Stimulated activated CD4-positive, alpha-beta T cell treated with anti-CD3 and anti-CD28 coated beads, Interleukin-4, amount 100 ng/mL, for 48 hours (primary cell): Measurements from ENCODE around the gene SNX13.
"Not testable (repeated sequence)": the region's sequence is repeated elsewhere in the genome, so short reads cannot be mapped to it uniquely, and the experiment has no call there.

Source experiments
- DNase-seq, 2 donors: peaks; one replicate each; pipeline ENCODE4 v3.0.0-alpha.2; 2020; ENCODE audit warnings: low read depth in 2 of 2

SNX13 gene

DNA sequence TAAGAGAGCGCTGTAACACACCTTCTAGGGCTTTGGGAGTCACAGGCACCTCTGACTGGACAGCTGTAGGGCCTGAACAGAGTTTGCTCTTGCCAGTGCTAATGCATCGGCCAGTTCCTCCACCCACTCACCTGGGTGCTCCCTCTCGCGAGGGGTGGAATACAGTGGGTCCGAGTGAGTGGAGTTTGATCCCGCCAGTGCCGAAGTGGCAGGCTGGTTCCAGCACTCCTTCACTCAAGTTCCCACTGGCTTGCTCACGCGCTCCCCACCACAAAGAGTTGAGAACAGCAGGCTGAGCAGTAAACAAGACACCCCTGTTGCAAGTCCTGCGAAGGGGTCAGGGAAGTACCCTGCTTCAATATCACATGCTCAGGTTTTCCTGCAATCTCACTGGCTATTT lies 91.8 kb downstream of the SNX13 start:
- no peak for DNase-seq

DNA sequence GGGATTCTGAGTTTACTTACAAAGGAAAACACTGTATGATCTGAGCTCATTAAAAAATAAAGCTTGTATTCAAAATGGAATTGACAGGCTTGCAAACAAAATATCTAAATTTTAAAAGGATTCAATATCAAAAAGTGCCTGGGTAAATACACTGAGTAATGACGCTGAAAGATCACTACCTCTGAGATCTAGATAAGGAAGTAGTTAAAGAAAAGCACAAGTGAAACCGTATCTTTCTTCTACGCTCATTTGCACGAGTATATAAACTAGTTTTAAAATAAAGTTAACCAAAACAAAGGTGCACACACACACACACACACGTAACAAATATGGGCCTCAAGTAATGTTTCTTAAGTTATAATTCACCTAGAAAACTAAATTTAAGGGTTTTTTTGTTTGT lies 93.4 kb downstream of the SNX13 start:
- DNase-seq, result no peak

DNA sequence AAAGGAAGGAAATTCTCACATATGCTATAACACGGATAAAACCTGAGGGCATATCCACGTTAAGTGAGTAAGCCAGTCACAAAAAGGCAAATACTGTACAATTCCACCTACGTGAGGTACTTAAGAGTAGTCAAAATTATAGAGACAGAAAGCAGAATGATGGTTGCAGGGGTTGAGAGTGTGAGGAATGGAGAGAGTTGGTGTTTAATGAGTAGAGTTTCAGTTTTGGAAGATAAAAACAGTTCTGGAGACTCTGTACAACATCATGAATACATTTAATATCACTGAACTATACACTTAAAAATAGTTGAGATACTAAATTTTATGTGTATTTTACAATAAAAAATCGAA lies 95.1 kb downstream of the SNX13 start:
- DNase-seq, result no peak

DNA sequence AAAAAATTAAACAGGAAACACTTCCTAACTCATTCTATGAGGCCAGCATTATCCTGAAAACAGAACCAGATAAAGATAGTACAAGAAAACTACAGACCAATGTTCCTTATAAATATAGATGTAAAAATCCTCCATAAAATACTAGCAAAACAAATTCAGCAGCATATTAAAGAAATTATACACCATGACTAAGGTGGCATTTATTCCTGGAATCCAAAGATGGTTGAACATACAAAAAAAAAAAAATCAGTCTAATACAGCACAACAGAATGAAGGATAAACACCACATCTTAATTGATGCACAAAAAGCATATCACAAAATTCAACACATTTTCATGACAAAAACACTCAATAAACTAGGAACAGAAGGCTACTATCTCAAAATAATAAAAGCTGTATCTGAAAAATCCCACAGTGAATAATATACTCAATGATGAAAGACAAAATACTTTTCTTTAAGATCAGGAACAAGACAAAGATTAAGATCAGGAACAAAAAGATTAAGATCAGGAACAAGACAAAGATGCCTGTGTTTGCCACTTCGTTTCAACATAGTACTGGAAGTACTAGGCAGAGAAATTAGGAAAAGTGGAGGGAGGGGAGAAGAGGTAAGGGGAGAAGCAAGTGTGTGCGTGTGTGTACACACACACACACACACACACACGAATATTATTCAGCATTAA lies 95.6 kb downstream of the SNX13 start:
- DNase-seq, result no peak

DNA sequence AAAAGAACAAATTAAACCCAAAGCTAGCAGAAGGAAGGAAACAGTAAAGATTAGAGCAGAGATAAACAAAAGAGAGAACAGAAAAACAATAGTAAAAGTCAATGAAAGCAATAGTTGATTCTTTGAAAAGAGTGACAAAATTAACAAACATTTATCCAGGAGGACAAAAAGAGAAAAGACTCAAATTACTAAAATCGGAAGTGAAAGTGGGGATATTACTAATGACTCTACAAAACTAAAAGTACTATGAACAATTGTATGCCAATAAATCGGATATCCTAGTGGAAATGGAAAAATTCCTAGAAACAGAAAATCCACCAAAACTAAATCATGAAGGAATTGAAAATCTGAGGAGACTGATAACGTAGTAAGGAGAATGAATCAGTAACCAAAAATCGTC lies 96.3 kb downstream of the SNX13 start:
- DNase-seq, result no peak

GRCh38 chr7:17843041-17843440 lies 97.3 kb downstream of the SNX13 start:
- DNase-seq, result no peak

GRCh38 chr7:17832820-17833355 lies 107.4 kb downstream of the SNX13 start:
- DNase-seq, result no peak

DNA sequence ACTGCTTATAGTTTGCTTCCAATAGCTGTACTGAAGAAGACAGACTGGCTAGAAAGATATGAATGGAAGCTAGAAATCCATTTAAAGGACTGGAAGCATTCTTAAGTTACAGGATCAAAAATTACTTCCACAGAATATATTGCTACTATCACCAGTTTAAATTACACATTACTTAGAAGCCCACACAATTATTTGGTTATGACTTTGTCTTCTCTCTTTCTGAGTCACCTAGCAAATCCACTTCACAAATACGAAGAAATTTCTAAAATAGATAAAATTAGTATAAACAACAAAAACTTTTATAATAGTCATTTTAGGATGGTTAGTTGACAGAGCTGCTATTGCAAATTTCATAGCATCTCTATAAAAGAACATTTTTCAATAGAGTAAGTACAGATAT lies 108.1 kb downstream of the SNX13 start:
- DNase-seq, result no peak

DNA sequence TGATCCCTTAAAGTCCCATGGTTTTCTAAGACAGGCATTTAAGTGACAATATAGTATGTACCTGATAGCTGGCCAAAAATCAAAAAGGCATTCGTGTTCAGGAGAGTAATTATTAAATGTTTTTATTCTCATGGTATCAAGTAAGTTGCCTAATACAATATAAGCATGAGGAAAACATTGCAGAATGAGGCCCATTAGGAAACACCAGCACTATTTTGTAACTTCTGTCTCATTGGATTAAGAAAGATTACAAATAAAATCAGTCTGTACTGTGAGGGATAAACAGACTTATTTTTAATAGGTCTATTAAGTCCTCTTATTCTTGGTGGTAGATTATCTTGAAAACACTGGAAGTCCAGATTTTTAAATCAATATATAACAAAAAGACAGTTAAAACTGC lies 110.1 kb downstream of the SNX13 start:
- no peak for DNase-seq

DNA sequence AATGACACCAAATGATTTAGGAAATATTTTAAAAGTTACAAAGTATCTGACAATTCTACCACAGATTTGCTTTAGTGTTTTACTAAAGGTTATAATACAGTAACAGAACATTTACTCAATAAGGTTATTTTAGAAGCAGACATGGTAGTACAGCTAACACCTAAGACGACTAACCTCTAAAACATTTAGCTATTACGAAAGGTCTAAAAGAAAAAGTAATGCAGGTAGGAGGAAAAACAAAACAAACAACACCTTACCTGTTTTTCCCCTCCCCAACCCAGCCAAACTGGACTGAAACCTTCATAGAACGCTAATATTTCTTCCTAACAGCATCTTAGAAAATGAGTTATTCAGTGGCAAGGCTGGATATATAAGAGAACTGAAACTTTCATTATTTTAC lies 111.3 kb downstream of the SNX13 start:
- no peak for DNase-seq

DNA sequence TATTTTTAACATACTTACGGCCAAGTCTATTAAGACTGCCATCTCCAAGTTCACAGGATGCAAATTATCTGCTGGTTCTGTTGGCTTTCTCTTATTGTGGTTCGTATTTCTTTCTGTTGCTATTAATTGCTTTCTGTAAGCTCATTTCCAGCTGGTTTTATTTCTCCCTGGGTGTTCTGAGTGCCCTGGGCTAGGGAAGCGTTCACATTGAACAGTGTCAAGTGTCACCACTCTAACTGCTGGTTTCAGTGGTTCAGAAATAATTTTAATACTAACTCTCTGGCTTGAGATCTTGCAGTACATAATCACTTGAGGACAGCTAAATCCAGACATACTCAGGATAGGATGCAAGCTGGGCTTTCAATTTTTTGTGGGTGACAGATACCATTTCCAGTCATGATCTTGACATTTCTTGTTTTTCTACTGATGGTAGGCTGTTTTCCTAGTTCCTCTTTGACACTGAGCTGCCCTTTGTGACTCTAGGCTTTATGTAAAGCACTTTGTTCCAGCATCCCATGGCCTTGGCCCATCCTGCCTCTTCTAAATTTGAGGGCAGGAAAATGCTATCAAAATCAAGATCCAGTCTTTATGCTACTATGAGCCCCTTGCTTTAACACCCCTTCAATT lies 117.6 kb downstream of the SNX13 start:
- no peak for DNase-seq

DNA sequence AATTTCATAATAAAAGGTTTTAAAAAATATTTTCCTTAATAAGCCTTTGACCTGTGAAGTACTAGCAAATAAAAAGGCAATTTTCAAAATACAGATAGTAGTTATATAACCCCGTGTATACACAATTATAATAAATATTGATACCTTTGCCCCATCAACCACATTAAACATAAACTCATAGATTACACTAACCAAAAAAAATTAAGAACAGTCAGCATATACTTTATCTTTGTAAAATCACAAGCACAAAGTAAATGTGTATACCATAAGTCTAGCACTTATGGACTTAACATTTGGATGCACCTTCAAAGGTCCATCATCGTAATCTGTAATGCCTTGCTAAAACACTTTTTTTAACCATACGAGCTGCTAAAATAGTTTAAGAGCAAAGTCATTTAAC lies 123.4 kb downstream of the SNX13 start:
- DNase-seq, result no peak

- no peak for DNase-seq
Measured at GRCh38 chr7:17815318-17815717, 125.0 kb downstream of the SNX13 start.

- DNase-seq, result no peak
Measured at GRCh38 chr7:17814058-17814457, 126.2 kb downstream of the SNX13 start.

GRCh38 chr7:17809215-17809614 lies 131.1 kb downstream of the SNX13 start:
- DNase-seq, result not testable (repeated sequence)

DNA sequence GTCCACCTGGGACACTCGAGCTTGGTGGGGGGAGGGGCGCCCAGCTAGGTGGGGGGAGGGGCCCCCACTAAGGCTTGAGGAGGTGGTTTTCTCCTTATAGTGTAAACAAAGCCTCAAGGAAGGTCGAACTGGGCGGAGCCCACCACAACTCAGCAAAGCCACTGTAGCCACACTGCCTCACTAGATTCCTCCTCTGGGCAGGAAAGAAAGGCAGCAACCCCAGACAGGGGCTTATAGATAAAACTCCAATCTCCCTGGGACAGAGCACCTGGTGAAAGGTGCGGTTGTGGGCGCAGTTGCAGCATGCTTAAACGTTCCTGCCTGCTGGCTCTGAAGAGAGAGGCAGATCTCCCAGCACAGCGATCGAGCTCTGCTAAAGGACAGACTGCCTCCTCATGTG lies 133.1 kb downstream of the SNX13 start:
- DNase-seq, result no peak

DNA sequence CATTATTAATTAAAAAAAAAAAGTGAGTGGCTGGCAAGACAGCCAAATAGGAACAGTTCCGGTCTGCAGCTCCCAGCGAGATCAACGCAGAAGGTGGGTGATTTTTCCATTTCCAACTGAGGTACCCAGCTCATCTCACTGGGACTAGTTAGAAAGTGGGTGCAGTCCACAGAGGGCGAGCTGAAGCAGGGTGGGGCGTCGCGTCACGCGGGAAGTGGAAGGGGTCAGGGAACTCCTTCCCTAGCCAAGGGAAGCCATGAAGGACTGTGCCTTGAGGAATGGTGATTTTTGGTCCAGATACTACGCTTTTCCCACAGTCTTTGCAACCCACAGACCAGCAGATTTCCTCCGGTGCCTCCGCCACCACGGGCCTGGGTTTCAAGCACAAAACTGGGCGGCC lies 133.7 kb downstream of the SNX13 start:
- no peak for DNase-seq

DNA sequence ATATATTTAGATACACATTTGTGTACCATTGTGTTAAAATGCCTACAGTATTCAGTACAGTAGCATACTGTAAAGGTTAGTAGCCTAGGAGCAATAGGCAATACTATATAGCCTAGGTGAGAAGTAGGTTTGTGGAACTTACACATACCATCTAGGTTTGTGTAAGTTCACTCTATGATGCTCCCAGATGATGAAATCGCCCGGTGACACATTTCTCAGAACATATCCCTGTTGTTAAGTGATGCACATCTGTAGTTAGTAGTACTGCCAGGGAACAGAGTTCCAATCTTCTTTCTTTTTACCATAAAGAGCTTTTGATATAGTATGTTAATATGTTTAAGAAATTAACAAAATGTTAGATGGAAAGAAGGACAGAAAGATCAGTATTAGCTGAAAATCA lies 138.2 kb downstream of the SNX13 start:
- no peak for DNase-seq

DNA sequence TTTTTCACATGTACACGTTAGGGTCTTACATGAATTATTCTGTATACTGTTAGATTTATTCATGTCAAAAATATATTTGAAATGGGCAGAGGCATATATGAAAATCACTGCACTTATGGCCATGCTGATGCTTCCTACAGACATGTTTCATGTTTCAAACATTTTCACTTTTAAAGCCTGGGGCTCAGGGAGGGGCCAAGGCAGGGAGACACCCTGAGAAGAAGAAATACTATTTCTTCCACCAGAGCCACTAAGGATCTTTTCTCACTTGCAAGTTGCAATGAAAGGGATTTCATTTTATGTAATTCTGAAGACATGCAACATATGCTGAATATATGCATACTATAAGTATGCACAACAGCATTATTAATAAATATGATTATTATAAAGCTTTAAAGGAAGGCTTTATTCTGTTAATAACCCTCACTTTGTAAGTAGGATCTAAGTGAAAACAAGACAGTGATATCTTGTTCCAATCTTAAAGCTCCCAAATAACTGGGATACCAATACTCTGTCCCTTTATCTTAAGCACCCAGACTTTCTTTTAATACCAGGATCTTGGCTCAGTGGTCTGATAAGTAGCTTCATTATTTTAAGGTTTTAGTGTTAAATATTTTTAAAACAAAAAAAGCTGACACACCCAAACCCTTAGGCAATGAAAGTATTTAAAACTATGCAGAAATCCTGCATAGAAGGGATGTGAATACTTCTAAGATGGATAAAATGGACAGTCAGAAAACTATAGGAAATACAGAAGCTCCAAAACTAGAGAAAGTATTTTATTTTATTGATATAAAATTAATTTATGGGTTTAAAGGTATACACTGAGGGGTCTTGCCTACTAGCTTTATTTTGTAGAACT lies 148.0 kb downstream of the SNX13 start:
- DNase-seq, result no peak

- DNase-seq, result no peak
Measured at GRCh38 chr7:17787257-17787656, 153.0 kb downstream of the SNX13 start.

DNA sequence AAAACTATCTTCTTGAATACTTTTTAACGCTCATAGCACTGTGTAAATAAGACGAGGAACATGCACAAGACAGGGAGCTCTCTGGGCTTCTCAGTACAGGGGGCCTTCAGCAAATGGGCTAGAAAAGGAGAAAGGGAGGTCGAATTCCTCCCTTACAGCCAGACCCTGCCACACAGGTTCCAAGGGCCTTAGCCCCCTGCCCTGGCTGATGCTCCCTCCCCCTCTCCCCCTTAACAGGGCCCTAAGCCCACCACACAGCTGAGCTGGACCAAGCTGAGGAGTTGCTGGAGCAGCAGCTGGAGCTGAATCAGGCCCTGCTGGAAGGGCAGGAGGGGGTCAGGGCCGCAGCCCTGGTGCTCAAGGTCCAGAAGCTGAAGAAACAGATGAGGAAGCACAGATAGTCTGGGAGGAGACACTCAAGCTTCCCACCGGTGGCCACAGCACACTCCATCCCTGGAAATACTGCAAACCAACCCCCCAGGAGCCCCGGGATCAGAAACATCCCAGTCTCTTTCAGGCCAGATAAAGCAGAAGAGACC lies 153.9 kb downstream of the SNX13 start:
- no peak for DNase-seq

DNA sequence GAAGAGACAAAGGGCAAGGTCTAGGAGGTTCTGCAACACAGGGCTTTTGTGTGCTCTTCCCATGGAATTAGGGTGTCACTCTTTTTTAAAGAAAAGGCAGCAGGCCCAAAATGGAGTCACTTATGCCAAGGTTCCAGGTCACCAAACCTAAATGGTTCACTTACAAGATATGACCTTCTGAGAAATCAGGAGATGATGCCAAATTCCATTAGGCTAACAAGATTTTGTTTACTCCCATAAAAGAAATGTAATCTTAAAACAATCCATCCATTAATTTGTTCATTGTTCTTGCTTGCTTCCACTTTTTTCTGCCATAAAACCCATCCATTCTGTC lies 158.1 kb downstream of the SNX13 start:
- no peak for DNase-seq
